Skeletal muscle satellite cell (primary cell): ENCODE results near the gene PRORP.

Experiments used
- H3K27me3 ChIP-seq: 2 replicates; pipeline ENCODE4 v1.7.0; 2013; ENCODE audit warnings: low read length; ENCODE audit not compliant: control insufficient read depth, insufficient read depth
- H3K36me3 ChIP-seq: 2 replicates; pipeline ENCODE4 v1.7.0; 2013; ENCODE audit warnings: mild to moderate bottlenecking, control low read depth, low read length; ENCODE audit not compliant: insufficient read depth
- H3K4me1 ChIP-seq: 2 replicates; pipeline ENCODE4 v1.7.0; 2013; ENCODE audit warnings: low read length; ENCODE audit not compliant: control insufficient read depth, insufficient read depth
- H3K4me2 ChIP-seq: 2 replicates; pipeline ENCODE4 v1.7.0; 2013; ENCODE audit warnings: mild to moderate bottlenecking, low read length
- H3K4me3 ChIP-seq: 2 replicates; pipeline ENCODE4 v1.7.0; 2013; ENCODE audit warnings: low read length
- H3K9ac ChIP-seq: 2 replicates; pipeline ENCODE4 v1.7.0; 2013; ENCODE audit warnings: mild to moderate bottlenecking, low read depth, low read length, moderate library complexity
- H3K9me3 ChIP-seq: replicated peaks from 2 replicates; pipeline ENCODE4 v1.7.0; 2013; ENCODE audit warnings: mild to moderate bottlenecking, control low read depth, low read length

PRORP gene

GRCh38 chr14:35114036-35114435 lies 8.3 kb upstream of the PRORP start:
- Histone ChIP-seq H3K27me3 (no peaks in the 10 kb centered on the region), H3K4me2 (no peak overlapping the region), H3K9me3 (no peaks in the 10 kb centered on the region), H3K4me1 (no peaks in the 10 kb centered on the region), H3K9ac (no peak overlapping the region), H3K4me3 (no peak overlapping the region), H3K36me3 (peaks cover 47% of the 10 kb centered on the region)

GRCh38 chr14:35116242-35116641 lies 6.1 kb upstream of the PRORP start:
- peaks cover 31% of the 10 kb centered on the region for H3K36me3 ChIP-seq
- peaks cover 4% of the 10 kb centered on the region for H3K4me1 ChIP-seq
- H3K4me2 ChIP-seq = no peak overlapping the region
- H3K4me3 ChIP-seq = no peak overlapping the region
- no peaks in the 10 kb centered on the region for H3K9me3 ChIP-seq
- no peaks in the 10 kb centered on the region for H3K27me3 ChIP-seq
- no peak overlapping the region for H3K9ac ChIP-seq

DNA sequence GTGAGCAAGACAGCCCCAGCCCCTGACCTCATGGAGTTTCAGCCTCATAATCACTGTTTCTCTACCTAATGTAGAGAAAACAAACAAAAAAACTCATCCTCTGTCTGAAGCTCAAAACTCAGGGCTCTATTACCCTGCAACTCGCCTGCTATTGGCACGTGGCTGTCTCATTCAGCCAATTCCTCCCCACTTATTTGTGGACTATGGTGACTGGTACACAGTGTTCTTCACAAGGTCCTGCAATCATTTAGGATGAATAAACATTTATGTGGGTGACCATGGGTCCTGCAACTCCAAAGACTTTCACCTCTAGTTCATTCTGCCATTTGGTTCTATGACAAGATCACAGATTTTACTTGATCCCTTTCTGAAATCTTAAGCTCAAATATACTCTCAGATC lies 5.2 kb upstream of the PRORP start:
- Histone ChIP-seq H3K36me3 (peaks cover 22% of the 10 kb centered on the region), H3K9ac (no peak overlapping the region), H3K4me2 (no peak overlapping the region), H3K4me1 (peaks cover 4% of the 10 kb centered on the region), H3K27me3 (no peaks in the 10 kb centered on the region), H3K4me3 (no peak overlapping the region), H3K9me3 (no peaks in the 10 kb centered on the region)

GRCh38 chr14:35121026-35121886 lies 1.1 kb upstream of the PRORP start:
- Histone ChIP-seq H3K27me3 (no peaks in the 10 kb centered on the region), H3K9ac (peak overlapping the region; percentile 92), H3K9me3 (no peaks in the 10 kb centered on the region), H3K4me3 (peak overlapping the region; percentile 85), H3K4me1 (peaks cover 17% of the 10 kb centered on the region), H3K4me2 (peak overlapping the region; percentile 86), H3K36me3 (no peaks in the 10 kb centered on the region)

GRCh38 chr14:35122696-35123387 lies 490 bp downstream of the PRORP start:
- peak overlapping the region; percentile 86 for H3K4me2 ChIP-seq
- peaks cover 17% of the 10 kb centered on the region for H3K4me1 ChIP-seq
- peak overlapping the region; percentile 85 for H3K4me3 ChIP-seq
- no peaks in the 10 kb centered on the region for H3K27me3 ChIP-seq
- no peaks in the 10 kb centered on the region for H3K9me3 ChIP-seq
- H3K36me3 ChIP-seq = peaks cover 3% of the 10 kb centered on the region
- H3K9ac ChIP-seq = peak overlapping the region; percentile 92

- Histone ChIP-seq H3K4me1 (peaks cover 17% of the 10 kb centered on the region), H3K9ac (peak overlapping the region; percentile 92), H3K4me3 (peak overlapping the region; percentile 85), H3K36me3 (peaks cover 3% of the 10 kb centered on the region), H3K27me3 (no peaks in the 10 kb centered on the region), H3K4me2 (peak overlapping the region; percentile 86), H3K9me3 (no peaks in the 10 kb centered on the region)
Observed at GRCh38 chr14:35123388-35123703, 994 bp downstream of the PRORP start.

- no peak overlapping the region for H3K9ac ChIP-seq
- H3K9me3 ChIP-seq = no peaks in the 10 kb centered on the region
- H3K36me3 ChIP-seq = peaks cover 3% of the 10 kb centered on the region
- peaks cover 17% of the 10 kb centered on the region for H3K4me1 ChIP-seq
- H3K4me2 ChIP-seq = peak overlapping the region; percentile 86
- H3K4me3 ChIP-seq = no peak overlapping the region
- H3K27me3 ChIP-seq = no peaks in the 10 kb centered on the region
Observed at GRCh38 chr14:35124127-35124526, 1.8 kb downstream of the PRORP start.

GRCh38 chr14:35133542-35134328 lies 11.4 kb downstream of the PRORP start:
- Histone ChIP-seq H3K4me1 (no peaks in the 10 kb centered on the region), H3K4me2 (no peak overlapping the region), H3K9me3 (no peaks in the 10 kb centered on the region), H3K9ac (no peak overlapping the region), H3K4me3 (no peak overlapping the region), H3K27me3 (no peaks in the 10 kb centered on the region), H3K36me3 (peaks cover 13% of the 10 kb centered on the region)

DNA sequence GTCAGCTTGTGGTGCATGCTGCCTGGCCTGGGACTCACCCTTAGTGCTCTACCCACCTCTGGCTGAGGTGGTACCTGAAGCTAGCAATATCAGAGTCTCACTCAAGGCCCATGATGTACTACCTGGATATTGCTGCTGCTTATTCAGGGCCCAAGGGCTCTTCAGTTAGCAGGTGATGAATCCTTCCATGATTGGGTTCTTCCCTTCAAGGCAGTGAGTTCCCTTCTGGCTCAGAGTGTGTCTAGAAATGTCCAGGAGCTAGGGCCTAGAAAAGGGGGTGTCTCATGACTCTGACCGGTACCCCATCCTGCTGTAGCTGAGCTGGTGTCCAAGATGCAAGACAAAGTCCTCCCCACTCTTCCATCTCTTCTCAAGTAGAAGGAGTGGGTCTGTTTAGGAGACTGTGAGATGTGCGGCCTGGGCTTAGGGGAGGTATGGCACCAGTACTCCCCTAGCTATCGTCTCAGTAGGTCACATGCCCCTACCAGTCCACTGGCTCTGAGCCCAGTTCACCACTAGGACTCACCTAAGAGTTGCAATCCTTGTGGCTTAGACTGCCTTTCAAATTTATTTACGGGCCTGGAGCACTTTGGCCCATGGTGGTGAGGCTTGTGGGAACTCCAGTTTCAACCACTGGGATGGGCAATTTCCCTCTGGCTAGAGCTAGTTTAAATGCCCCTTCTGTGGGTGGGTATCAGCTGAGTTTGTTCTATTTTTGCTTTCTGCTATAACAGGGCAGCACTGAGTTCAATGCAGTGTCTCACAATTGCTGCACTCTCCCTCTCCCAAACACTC lies 12.2 kb downstream of the PRORP start:
- Histone ChIP-seq H3K27me3 (no peaks in the 10 kb centered on the region), H3K4me2 (no peak overlapping the region), H3K9ac (no peak overlapping the region), H3K4me3 (no peak overlapping the region), H3K4me1 (no peaks in the 10 kb centered on the region), H3K9me3 (no peaks in the 10 kb centered on the region), H3K36me3 (peaks cover 13% of the 10 kb centered on the region)

DNA sequence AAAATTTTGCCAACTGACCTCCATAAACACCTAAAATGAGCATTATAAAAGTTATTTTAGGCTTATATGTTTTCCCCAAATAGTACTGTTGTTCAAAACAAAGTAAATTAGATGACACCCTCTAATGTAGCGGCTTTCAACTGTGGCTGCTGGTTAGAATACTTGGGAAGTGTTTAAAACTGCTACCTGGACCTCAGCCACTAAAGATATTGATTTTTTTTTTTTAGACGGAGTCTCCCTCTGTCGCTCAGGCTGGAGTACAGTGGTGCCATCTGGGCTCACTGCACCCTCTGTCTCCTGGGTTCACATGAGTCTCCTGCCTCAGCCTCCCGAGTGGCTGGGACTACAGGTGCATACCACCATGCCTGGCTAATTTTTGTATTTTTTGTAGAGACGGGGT lies 16.2 kb downstream of the PRORP start:
- no peaks in the 10 kb centered on the region for H3K4me1 ChIP-seq
- no peak overlapping the region for H3K4me3 ChIP-seq
- no peak overlapping the region for H3K9ac ChIP-seq
- H3K4me2 ChIP-seq = no peak overlapping the region
- no peaks in the 10 kb centered on the region for H3K9me3 ChIP-seq
- no peaks in the 10 kb centered on the region for H3K27me3 ChIP-seq
- H3K36me3 ChIP-seq = peaks cover 13% of the 10 kb centered on the region
